NCI-H2171 treated with DMSO at 0.1 percent for 48 hours (cell line): ENCODE measurements around the gene GRIK4.

ENCODE experiments used
- DNase-seq: peaks from one replicate; lab custom pipeline; 2025; lab: John Stamatoyannopoulos, UW

The GRIK4 gene

DNA sequence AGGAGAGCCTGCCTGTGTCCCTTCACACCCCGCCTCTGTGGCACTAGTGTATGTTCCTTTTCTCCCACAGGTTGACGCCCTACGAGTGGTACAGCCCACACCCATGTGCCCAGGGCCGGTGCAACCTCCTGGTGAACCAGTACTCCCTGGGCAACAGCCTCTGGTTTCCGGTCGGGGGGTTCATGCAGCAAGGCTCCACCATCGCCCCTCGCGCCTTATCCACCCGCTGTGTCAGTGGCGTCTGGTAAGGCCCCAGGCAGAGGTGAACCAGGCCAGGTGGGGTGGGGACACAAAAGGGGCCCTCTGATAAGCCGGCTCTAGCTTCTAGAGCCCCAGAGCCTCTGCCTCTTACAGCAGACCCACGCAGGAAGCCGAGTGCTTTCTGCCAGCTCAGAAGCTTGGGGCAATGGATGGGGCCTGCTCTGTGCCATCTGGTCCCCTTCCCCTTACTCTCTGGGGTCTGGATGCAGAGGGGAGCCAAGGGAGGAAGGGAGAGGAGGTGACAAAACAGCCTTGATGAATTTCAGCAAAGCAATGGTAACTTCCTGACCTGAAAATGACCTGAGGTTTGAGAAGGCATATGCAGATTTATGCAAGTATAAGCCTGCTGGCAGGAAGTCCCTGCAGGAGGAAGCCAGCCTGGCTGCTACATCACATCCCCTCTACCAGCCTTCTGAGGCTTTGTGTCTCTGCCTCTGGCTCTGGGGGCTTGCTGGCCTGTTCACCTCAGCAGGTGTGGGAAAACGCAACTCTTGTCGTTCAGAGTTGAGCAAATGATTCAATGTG lies 445.4 kb downstream of the GRIK4 start:
- DNase-seq: peak; percentile 9

DNA sequence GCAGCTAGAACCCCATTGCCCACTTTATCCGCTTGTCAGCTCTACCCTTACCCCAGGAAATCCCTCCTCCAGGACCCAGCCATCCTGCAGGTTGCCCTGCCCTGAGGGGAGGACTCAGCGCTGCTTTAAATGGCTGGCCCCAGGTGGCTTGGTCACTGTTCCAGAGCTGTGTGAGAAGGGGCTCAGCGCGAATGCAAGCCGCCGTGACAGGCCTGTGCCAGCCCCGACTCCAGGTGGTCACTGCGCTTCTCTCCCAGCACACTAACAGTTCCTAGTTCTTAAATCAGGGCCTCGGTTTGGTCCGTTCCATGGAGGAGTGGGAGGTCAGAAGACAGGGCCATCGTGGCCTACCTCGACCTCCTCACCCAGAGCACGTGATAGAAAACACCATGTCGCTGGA lies 446.6 kb downstream of the GRIK4 start:
- DNase-seq: no peak

DNA sequence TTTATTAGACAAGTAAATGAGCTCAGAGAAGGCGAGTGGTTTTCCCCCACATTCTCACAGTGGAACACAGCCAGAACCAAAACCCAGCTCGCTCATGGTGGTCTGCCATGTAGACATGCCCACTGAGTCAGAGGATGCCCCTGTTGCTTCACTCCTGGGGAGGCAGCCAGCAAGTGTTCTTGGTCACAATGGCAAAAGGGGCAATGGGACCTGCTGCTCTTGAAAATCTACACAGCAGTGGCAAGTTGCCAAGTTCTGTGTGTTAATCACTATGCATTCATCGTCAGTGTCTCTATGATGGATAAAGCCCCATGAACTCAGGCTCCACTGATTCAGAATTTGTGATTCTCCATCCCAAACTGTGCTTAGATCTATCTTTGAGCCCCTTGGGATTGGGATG lies 447.6 kb downstream of the GRIK4 start:
- DNase-seq: no peak

DNA sequence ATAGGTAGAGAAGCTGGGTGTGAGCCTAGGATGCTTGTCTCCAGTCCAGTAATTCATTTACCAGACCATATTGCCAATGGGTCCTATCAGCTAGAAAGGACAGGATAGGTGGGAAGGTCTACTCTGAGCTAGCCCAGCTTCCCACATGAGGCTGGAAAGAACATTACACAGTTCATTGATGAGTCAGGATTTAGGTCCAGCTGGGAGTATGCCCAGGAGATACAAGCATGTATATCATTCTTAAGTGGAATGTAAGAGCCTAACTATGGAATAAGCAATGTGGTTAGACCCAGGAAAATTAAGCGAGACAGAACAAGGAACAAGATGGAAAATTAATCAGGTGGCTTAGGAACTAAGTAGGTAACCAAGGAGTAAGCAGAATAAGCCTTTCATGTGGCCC lies 453.3 kb downstream of the GRIK4 start:
- DNase-seq: no peak

DNA sequence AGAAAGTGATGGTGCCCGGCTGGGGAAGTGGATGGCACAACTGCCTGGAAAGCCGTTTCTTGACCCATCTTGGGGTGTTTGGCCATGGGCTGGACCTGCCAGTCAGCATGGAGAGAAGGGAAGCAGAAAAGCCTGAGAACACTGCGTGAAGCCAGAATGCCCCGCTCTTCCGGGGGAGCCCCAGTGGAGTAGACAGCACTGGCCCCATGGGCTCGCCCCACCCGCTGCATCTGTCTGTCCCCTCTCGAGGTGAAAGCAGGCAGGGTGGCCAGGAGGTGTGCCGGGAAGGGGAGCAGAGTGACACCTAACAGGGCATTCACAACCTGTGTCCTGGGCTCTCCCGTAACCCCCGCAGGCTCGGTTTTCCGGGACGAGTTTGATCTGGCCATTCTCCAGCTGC lies 455.3 kb downstream of the GRIK4 start:
- no peak for DNase-seq

DNA sequence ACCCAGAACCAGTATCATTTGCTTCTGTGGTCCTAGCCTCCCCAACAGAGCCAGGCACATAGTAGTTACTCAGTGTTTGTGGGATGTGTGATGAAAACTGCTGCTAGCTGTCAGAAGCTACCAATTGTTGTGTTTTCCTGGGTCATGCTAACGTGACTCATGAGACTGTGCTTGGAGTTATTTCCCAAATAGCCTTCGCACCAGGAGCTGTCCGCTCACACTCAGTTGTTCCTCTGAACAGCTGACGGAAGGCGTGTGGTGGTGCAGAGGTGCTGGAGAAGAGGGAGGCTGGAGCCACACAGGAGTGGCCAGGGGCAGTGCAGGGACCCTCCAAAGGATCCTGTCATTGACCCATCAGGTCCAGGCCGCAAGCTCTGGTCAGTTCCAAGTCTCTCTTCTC lies 458.4 kb downstream of the GRIK4 start:
- no peak for DNase-seq

DNA sequence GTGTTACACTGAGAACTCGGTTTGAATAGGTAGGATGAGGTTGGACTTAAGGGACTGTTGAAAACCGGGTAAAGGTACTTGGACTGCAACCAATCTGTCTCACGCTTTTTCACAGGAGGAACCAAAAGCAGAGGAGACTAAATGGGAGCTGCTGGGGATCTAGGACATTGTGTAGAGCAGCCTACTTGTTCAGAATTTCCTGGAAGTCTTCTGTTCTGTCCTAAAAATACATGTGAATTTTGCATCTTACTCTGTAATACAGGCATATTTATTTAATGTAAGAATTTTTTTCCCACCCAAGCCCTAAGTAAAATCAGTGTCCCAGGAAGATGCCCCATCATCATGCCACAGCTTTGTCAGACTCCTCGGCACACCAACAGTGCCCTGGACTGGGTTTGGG lies 460.3 kb downstream of the GRIK4 start:
- DNase-seq: no peak

DNA sequence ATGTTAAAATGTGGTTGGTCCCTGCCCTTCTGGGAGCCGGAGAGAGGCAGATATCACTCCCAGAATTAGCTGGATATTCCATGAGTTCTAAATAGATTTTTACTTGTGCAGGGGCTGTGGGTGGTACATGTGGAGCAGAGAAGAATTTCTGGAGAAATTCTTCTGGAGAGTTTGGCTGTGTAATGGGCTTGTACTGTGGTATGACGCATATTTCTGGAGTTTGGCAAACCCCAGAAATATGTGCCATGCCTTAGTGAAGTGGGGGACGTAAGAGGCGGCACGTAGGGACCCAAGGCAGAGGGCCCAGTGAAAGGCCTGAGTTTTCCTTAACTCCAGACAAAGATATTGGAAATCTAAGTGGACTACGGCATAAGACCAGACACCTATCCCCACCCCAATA lies 461.1 kb downstream of the GRIK4 start:
- no peak for DNase-seq

DNA sequence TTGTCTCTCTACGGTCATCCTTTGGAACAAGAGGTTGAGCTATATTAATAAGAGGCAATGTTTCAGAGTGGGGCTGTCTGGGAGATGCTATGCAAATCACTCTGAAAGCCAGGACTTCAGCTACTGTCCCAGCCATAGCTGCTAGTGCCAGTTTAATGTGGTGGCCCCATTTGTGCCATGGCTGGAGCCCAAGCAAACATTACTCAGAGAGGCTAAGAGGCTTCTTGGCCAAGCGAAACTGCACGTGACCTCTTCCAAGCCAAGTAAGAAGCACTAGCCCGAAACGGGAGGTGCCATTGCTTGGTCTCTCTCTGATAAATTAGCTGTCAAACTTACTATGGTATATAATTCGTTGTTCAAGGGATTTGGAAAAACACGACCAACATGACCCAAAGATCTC lies 462.0 kb downstream of the GRIK4 start:
- no peak for DNase-seq

DNA sequence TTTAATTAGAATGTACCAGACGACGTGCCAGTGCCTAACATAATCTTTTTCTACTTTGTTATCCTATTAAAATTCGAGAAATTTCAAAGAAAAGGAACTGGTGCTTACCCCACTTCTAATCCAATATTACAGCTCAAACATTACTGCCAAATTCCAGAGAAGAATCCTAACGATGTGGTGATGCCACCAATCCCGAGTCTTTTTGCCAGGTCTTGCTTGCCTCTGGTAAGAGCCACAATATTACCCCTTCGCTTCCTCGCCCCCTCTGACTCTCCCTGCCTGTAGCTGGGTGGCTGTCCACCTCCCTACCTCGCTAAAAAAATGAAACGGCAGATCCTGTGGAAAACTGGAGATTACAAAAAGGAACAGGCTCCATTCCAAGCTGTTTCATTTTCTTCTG lies 462.9 kb downstream of the GRIK4 start:
- no peak for DNase-seq

DNA sequence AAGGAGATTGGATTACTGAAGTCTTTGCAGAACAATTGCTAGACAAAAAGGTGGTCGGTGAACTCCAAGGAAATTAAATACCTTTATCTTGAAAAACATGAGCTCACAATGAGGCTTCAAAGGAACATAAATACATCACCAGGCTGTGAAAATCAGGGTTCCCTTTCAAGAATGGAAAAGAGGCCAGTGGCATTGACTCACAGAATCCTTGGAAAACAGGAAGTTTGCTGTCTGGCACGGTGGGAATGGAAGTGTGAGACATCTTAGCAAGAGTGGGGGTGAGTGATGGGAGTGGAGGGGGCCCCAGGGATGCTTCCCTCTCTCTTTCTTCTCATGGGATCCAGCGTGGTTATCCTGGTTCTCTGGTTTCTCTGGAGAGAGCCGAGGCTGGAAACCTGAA lies 463.4 kb downstream of the GRIK4 start:
- no peak for DNase-seq

DNA sequence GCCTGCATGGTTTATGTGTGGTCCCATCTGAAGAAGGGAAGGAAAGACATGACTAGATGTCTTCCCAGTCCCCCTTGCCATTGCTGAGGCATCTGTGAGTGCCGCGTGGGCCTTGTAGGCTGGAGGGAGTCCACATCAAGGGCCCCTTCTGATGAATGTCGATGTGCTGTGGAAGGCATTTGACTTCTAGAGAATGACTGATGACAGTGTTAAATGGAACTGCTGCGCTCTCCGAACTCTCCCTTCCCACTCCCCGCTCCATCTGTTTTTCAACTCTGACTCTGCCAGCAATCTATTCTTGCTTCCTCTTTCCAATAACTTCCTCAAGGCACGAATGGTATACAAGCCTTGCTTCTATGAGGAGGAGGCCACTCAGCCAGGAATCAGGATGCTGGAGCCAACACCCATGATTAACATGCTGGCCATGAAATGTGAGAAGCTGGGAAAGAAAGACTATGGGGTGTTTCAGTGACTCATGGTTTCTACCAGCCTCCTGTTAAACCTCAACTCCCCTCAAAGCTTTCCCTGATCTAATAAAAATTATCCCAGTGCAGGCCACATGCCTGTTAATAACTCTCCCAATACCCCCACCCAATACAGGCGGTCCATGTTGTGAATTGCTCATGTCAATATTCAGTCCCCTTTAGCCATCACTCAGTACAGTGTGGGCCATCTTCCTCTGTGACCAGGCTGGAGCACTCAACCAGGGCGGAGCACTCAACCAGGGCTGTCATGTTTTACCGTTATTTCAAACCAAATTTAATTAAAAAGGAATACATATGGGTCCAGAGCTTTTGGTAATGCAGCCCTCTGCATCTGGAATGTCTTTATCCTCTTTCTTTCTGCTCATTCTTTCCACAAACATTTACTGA lies 466.0 kb downstream of the GRIK4 start:
- DNase-seq: no peak

DNA sequence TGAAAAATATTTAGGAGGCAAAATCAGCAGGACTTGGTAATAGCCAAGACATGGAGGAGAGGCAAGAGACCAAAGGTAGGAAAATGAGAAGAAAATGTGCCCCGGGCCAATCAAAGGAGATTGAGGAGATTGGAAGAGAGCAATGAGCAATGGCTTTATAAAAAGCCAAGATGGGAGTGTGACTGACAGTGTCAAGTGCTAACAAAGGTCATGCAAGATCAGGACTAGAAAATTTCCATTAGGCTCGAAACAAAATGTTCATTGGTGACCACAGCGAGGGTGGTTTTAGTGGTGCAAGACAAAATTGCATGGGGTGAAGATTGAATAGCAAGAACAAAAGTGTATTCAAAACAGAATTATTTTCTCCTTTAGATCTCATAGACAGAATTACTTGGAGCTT lies 467.2 kb downstream of the GRIK4 start:
- DNase-seq: no peak

DNA sequence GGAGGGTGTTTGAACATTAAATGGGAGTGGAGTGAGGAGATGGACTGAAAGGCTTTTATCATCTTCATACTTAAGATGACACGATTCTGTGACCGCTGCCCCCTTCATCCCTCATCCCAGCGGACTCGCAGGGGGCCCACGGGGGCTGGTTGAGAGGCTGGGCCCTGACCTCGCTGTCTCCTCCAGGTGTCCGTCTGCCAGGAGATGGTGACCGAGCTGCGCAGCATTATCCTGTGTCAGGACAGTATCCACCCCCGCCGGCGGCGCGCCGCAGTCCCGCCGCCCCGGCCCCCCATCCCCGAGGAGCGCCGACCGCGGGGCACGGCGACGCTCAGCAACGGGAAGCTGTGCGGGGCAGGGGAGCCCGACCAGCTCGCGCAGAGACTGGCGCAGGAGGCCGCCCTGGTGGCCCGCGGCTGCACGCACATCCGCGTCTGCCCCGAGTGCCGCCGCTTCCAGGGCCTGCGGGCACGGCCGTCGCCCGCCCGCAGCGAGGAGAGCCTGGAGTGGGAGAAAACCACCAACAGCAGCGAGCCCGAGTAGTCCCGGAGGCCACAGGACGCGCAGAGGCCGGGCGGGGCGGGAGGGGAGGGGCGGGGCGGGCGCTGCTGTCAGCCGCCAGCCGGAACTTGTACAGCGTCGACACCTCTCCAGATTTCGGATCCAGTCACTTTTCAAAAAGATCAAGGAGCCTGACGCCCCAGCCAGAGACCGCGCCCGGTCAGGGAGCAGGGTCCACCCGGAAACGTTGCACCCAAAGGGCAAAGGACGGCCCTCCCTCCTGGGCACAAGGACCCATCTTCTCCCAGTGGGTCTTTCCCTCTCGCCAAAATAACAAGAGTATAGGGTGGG lies 474.4 kb downstream of the GRIK4 start:
- peak; percentile 32 for DNase-seq

DNA sequence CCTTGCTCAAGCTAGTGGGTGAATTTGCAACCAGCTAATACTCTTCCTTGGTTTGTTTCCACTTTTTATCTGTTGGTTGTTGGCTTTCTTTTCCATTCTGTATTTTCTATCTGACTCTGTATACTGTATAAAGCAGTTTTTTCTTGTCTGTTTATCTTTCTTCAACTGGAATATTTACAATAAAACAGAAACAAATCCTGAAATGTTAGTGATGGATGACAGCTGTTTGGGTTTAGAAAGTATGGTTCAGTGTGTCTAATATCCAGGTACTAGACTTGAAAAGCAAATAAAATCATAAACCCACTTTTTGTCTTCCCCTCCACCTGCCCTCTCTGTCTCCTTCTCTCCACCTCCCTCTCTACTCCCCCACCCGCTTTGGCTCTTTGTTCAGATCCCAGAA lies 477.1 kb downstream of the GRIK4 start:
- DNase-seq: no peak

DNA sequence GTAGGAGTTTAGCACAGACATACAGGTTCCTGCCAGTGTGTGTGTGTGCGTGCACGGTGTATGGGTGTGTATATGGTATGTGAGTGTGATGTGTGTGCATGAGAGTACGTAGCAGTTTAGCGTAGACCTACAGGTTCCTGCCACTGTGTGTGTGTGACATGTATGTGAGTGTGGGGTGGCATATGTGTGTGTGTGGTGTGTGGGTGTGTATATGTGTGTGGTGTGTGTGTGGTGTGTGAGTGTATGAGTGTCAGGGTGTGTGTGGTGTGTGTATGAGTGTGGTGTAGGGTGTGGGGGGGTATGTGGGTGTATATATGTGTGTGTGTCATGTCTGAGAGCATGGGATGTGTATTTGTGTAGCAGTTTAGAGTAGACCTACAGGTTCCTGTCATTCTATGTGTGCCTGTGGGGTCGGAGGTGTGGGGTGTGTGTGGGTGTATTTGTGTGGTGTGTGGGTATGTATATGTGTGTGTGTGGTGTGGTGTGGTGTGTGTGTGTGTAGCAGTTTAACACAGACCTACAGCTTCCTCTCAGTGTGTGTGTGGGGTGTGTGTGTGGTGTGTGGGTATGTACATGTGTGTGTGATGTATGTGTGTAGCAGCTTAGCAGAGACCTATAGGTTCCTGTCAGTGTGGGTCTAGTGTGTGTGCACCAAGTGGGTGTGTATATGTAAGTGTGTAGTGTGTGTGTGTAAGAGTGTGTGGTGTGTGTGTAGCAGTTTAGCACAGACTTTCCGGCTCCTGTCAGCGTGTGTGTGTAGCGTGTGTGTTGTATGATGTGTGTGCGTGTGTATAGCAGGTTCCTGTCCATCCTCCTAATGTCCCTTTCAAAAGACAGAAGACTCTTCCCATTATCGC lies 480.5 kb downstream of the GRIK4 start:
- DNase-seq: no peak

DNA sequence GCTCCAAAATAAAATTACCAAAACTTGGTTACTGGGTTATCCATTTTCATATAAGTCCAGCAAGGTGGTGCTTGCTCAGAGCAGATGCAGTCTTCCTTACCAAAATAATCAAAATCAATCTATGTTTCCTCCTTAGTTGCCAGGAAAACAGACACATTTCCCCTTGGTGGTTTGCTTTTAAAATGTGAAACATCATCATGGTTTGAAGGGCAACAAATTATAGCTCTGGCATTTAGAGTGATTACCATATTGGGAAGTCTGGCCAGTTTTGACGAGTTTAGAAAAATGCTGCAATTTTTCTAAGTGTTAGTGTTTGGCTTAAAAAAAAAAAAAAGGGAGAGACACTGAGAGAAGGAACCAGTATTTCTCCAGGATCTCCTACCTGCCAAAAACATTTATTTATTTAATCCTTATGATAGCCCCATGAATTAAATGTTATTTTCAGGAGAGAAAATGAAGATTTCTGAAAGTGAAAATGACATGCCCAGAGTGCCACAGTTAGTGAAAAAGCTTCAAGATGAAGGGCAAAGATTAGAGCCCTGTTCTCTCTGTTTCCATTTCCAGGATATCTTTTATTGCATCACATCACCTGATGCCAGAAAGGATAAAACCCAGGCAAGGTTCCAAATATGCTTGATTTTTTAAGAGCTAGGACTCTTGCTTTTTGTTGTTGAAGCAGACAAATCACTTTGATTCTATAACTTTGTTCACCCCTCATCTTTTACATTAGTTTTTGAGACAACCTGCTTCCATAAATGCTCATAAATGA lies 482.7 kb downstream of the GRIK4 start:
- DNase-seq: no peak

DNA sequence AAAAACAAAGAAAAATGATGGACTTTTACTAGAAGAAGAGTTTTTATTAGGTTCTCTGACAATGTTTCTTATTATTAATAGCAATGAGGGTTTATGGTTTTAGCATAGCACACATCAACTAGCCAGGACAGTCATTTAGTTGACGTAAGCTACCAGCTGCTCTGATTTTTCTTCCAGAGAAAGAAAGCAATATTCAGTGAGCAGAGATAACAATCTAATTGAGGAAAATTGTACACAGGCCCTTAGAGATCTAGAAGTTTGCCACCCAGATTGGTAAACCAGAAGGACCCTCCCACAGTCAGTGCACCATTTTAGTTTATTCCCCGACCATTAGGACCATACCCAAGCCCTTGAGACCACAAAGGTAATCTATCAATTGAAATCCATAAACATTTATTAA lies 483.6 kb downstream of the GRIK4 start:
- no peak for DNase-seq

DNA sequence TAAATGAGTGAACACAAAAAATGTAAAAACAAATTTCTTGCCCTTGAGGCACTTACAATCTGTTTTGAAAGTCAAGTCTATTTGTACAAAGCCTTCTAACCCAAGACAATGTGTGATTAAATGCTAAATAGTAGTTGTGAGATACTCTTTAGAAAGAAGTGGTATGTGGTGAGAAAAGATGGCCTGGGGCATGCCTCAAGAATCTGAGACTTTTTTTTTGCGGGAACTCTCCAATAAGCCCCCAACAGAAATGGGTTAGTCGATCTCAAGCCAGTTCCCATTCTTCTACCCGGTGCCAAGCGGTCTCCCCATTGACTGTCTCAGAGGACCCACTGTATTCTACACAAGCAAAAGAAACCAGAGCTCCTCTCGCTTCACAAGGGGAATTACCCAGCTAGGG lies 485.4 kb downstream of the GRIK4 start:
- no peak for DNase-seq

DNA sequence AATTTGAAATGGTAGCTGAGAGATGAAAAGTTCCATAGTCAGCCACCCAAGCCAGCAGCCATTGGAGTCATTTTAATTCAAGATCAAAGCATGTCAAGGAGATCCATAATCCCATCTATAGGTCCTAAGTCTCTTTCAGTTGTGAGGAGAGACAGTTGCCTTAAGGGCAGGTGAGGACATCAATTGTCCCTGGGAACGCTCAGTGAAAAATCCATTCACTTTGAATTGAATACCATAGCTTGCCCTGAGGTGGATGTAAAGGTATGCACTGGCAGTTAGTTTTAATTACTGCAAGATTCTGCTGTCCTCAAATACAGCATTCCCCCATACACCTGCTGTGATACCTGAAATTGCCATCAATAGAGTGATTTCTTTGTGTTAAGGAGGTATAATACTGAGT lies 487.0 kb downstream of the GRIK4 start:
- no peak for DNase-seq
